ENCODE data around the gene GAS2L3. TPM values are rescaled to one million over a fixed set of nuclear protein-coding genes. Genes with fewer than 3 reads are reported as not detected.
A peak's percentile ranks its signal among the peaks of the same experiment; 100 is the strongest.
"Not testable (repeated sequence)": the region's sequence is repeated elsewhere in the genome, so short reads cannot be mapped to it uniquely, and the experiment has no call there.

GAS2L3 gene
- polyA plus RNA-seq, 1 experiment: 9.1 TPM

DNA sequence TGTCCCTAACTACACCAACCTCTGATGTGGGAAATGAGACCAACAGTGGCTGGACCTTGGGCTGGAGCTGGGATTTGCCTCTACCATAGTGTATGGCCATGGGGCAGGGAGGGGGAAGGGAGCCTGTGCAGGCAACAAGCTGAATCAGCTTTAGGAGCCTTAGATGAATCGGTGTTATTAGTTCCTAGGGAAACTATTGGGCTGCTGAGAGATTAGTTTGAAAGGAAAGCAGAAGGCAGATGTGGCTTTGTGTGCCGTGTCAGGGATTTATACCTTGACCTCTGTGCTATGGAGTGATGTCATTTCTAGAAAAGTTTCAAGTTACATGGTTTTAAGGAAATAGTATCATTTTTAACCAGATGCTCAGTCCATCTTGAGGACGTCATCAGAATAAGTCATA lies 19.5 kb upstream of the GAS2L3 start:
- Histone ChIP-seq H3K27me3 (ENCODE audit: control insufficient read depth, insufficient read depth, low read length) (peaks cover 3% of the 10 kb centered on the region), H3K9me3 (ENCODE audit: control insufficient read depth, insufficient read depth, low read length) (no peaks in the 10 kb centered on the region), H3K27ac (ENCODE audit: low read depth, low read length) (no peak overlapping the region), H3K4me3 (ENCODE audit: low read depth, low read length) (no peak overlapping the region)
- TF ChIP-seq, protein P1, sequence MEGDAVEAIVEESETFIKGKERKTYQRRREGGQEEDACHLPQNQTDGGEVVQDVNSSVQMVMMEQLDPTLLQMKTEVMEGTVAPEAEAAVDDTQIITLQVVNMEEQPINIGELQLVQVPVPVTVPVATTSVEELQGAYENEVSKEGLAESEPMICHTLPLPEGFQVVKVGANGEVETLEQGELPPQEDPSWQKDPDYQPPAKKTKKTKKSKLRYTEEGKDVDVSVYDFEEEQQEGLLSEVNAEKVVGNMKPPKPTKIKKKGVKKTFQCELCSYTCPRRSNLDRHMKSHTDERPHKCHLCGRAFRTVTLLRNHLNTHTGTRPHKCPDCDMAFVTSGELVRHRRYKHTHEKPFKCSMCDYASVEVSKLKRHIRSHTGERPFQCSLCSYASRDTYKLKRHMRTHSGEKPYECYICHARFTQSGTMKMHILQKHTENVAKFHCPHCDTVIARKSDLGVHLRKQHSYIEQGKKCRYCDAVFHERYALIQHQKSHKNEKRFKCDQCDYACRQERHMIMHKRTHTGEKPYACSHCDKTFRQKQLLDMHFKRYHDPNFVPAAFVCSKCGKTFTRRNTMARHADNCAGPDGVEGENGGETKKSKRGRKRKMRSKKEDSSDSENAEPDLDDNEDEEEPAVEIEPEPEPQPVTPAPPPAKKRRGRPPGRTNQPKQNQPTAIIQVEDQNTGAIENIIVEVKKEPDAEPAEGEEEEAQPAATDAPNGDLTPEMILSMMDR (IDR thresholded peaks at IDR 0.05; ENCODE audit: low read depth, low read length): no peak
- no peak for DNase-seq (ENCODE audit: low read depth, low spot score)
- ChIA-PET POLR2A (no interaction called here), CTCF (interaction anchor here (1.2 to 5.0 kb wide), 10 partner anchors 10 to 744 kb away, joined by 3 to 90 read pairs (median 6); no protein-coding TSS in a partner anchor)

DNA sequence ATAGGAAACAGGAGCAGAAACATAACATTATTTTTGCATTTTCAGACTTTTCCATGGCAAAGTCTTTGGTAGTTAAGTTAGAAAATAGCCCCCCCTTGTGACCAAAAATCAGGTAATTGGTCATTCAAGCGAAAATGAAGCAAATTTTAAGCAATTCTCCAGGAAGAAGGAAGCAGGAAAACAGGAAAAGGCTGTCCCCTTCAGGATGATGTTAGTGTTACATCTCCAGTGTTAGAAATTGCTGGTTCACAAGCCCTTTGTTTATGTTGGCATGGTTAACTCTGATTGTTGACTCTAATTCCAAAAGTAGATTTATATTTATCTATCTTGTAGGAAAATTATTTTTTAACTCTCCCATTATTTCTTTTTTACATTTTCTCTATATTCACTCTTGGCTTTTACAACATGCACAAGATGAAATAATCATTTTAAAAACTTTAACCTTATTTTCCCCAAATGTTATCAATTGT lies 18.8 kb upstream of the GAS2L3 start:
- POLR2A ChIA-PET: no interaction called here
- CTCF ChIA-PET: interaction anchor here (0.6 to 5.0 kb wide), 38 partner anchors 8 to 1511 kb away, joined by 3 to 90 read pairs (median 4); no protein-coding TSS in a partner anchor

DNA sequence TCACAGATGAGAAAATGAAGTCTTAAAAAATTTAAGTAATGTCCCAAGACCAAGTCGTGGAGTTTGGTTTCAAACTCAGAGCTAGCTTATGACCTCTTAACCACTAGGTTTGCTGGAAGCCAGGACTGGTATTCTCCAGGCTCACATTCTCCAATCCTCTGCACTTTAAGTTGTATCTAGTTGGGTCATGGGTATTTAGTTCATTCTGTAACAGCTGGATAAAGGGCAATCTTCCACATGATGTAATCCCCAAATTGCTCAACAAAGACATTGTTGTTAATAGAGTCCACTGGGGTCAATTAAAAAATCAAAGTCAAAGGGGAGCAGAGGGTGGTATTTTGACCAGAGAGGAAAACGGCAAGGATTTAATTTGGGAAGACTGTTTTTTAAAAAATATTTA lies 17.8 kb upstream of the GAS2L3 start:
- ChIA-PET POLR2A (interaction anchor here (0.6 to 0.7 kb wide), 2 partner anchors 289 to 852 kb away, joined by 3 read pairs; partner anchors contain the start of genes ARL1, DEPDC4 and SCYL2), CTCF (interaction anchor here (0.9 to 5.0 kb wide), 15 partner anchors 7 to 1512 kb away, joined by 3 to 90 read pairs (median 6); no protein-coding TSS in a partner anchor)
- no peak overlapping the region for H3K27ac ChIP-seq (ENCODE audit: low read depth, low read length)
- no peak overlapping the region for H3K4me3 ChIP-seq (ENCODE audit: low read depth, low read length)
- no peaks in the 10 kb centered on the region; the same call in 1 of the 2 replicates for H3K9me3 ChIP-seq (ENCODE audit: control insufficient read depth, insufficient read depth, low read length)
- H3K27me3 ChIP-seq (ENCODE audit: control insufficient read depth, insufficient read depth, low read length): no peaks in the 10 kb centered on the region
- DNase-seq (ENCODE audit: low read depth, low spot score): no peak
- TF ChIP-seq, protein P1 (IDR thresholded peaks at IDR 0.05; ENCODE audit: low read depth, low read length): no peak

More for the DNA sequence above, 18.8 kb upstream of the GAS2L3 start:
- Histone ChIP-seq H3K9me3 (ENCODE audit: control insufficient read depth, insufficient read depth, low read length) (no peaks in the 10 kb centered on the region; the same call in 1 of the 2 replicates), H3K27ac (ENCODE audit: low read depth, low read length) (no peak overlapping the region), H3K4me3 (ENCODE audit: low read depth, low read length) (no peak overlapping the region), H3K27me3 (ENCODE audit: control insufficient read depth, insufficient read depth, low read length) (peaks cover 3% of the 10 kb centered on the region)
- peak; percentile 72 for DNase-seq (ENCODE audit: low read depth, low spot score)
- TF ChIP-seq, protein P1 (IDR thresholded peaks at IDR 0.05; ENCODE audit: low read depth, low read length): peak; percentile 93

DNA sequence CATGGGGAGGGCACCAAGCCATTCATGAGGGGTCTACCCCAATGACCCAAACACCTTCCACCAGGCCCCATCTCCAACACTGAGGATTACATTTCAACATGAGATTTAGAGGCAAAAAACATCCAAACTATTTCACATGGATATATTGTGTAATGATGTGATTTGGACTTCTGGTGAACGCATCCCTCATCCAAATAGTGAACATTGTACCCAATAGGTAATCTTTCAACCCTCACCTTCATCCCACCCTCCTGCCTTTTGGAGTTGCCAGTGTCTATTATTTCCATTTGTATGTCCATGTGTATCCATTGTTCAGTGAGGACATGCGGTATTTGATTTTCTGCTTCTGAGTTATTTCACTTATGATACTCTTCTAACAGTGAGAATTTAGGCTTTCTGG lies 16.1 kb upstream of the GAS2L3 start:
- CTCF ChIA-PET: interaction anchor here (1.6 to 5.0 kb wide), 2 partner anchors 323 to 403 kb away, joined by 4 to 63 read pairs; no protein-coding TSS in a partner anchor
- DNase-seq (ENCODE audit: low read depth, low spot score): no peak
- TF ChIP-seq, protein P1 (IDR thresholded peaks at IDR 0.05; ENCODE audit: low read depth, low read length): no peak
- POLR2A ChIA-PET: no interaction called here
- no peaks in the 10 kb centered on the region for H3K27me3 ChIP-seq (ENCODE audit: control insufficient read depth, insufficient read depth, low read length)
- H3K9me3 ChIP-seq (ENCODE audit: control insufficient read depth, insufficient read depth, low read length): no peaks in the 10 kb centered on the region; the same call in 1 of the 2 replicates
- H3K27ac ChIP-seq (ENCODE audit: low read depth, low read length): no peak overlapping the region
- H3K4me3 ChIP-seq (ENCODE audit: low read depth, low read length): no peak overlapping the region

DNA sequence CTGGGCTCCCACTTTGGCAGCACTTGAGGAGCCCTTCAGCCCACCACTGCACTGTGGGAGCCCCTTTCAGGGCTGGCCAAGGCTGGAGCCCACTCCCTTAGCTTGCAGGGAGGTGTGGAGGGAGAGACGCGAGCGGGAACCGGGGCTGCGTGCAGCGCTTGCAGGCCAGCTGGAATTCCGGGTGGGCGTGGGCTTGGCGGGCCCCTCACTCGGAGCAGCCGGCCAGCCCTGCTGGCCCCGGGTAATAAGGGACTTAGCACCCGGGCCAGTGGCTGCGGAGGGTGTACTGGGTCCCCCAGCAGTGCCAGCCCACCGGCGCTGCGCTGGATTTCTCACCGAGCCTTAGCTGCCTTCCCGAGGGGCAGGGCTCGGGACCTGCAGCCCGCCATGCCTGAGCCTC lies 14.2 kb upstream of the GAS2L3 start:
- H3K9me3 ChIP-seq (ENCODE audit: control insufficient read depth, insufficient read depth, low read length); CTCF ChIA-PET; H3K4me3 ChIP-seq (ENCODE audit: low read depth, low read length); H3K27ac ChIP-seq (ENCODE audit: low read depth, low read length); DNase-seq (ENCODE audit: low read depth, low spot score); H3K27me3 ChIP-seq (ENCODE audit: control insufficient read depth, insufficient read depth, low read length); POLR2A ChIA-PET: not testable (repeated sequence)
